T-cell (primary cell): Measurements from ENCODE around the gene POLE4. TPM values are rescaled to one million over a fixed set of nuclear protein-coding genes. Genes with fewer than 3 reads are reported as not detected.

Source experiments
- ATAC-seq, 4 experiments: fragments of 200-7000 bp in 3 of 4; fragments of 150-1000 bp in 1 of 4; cut with Tn5 transposase; replicated peaks in 1 of 4; 1 replicate in 3 of 4; 2 replicates in 1 of 4; pipeline ENCODE4 v1.10.0; 2021; ENCODE audit warnings: moderate library complexity in 3 of 4, mild to moderate bottlenecking in 2 of 4, moderate number of reproducible peaks in 1 of 4
- CTCF ChIA-PET, 2 donors: fragments of 300-600 bp; sonication (Branson Sonifier 250); formaldehyde crosslinking; loops; one replicate each; lab custom pipeline; 2022; ENCODE audit warnings: antibody characterized with exemption in 2 of 2; lab: Charles Lee
- POLR2A ChIA-PET, 2 donors: fragments of 300-600 bp; sonication (Branson Sonifier 250); formaldehyde crosslinking; loops; one replicate each; lab custom pipeline; 2022; ENCODE audit warnings: antibody characterized with exemption in 2 of 2; lab: Charles Lee
- DNase-seq, 35 experiments: peaks; one replicate each; pipeline versions ENCODE4 v3.0.0 to v3.0.0-alpha.2; 2013 to 2023
- H3K27ac ChIP-seq: one replicate; pipeline ENCODE4 v1.5.1; 2013; ENCODE audit warnings: low read length
- H3K27me3 ChIP-seq, 2 experiments: replicated peaks in 1 of 2; 1 replicate in 1 of 2; 2 replicates in 1 of 2; pipeline versions ENCODE4 v1.6.1 to v1.7.0; 2013; ENCODE audit warnings: low read length in 1 of 2, mixed read lengths in 1 of 2; ENCODE audit not compliant: control insufficient read depth in 2 of 2, insufficient read depth in 2 of 2; ENCODE audit errors: extremely low read depth in 1 of 2
- H3K36me3 ChIP-seq, 2 donors: 1 replicate in 1 of 2; 2 replicates in 1 of 2; pipeline versions ENCODE4 v1.6.1 to v1.7.0; 2013; ENCODE audit warnings: low read length in 1 of 2; ENCODE audit not compliant: control insufficient read depth in 2 of 2, insufficient read depth in 1 of 2; ENCODE audit errors: extremely low read depth in 1 of 2
- H3K4me1 ChIP-seq, 2 experiments: 1 replicate in 1 of 2; 2 replicates in 1 of 2; pipeline versions ENCODE4 v1.6.1 to v1.7.0; 2013; ENCODE audit warnings: low read length in 2 of 2, mixed read lengths in 1 of 2; ENCODE audit not compliant: insufficient read depth in 2 of 2, control insufficient read depth in 1 of 2; ENCODE audit errors: extremely low read depth in 1 of 2
- H3K4me3 ChIP-seq, 2 donors: 1 replicate in 1 of 2; 2 replicates in 1 of 2; pipeline versions ENCODE4 v1.5.1 to v1.7.0; 2013; ENCODE audit warnings: mild to moderate bottlenecking in 2 of 2, low read length in 1 of 2, moderate library complexity in 1 of 2; ENCODE audit not compliant: control insufficient read depth in 1 of 2; ENCODE audit errors: extremely low read depth in 1 of 2
- H3K9me3 ChIP-seq: 2 replicates; pipeline ENCODE4 v1.7.0; 2013
- H3K27ac Mint-ChIP-seq, 2 donors: one replicate each; pipeline ENCODE4 v1.8.0; 2020 to 2021; ENCODE audit warnings: mild to moderate bottlenecking in 2 of 2, mixed read lengths in 2 of 2
- H3K27me3 Mint-ChIP-seq, 2 donors: one replicate each; pipeline ENCODE4 v1.8.0; 2021 to 2022; ENCODE audit warnings: mixed read lengths in 2 of 2
- H3K36me3 Mint-ChIP-seq: one replicate; pipeline ENCODE4 v1.8.0; 2021; ENCODE audit warnings: mixed read lengths
- H3K4me1 Mint-ChIP-seq, 3 donors: one replicate each; pipeline ENCODE4 v1.8.0; 2020 to 2022; ENCODE audit warnings: mixed read lengths in 3 of 3, mild to moderate bottlenecking in 1 of 3
- H3K4me3 Mint-ChIP-seq, 3 donors: one replicate each; pipeline ENCODE4 v1.8.0; 2020 to 2022; ENCODE audit warnings: mild to moderate bottlenecking in 3 of 3, mixed read lengths in 3 of 3, moderate library complexity in 3 of 3
- H3K9me3 Mint-ChIP-seq, 3 donors: one replicate each; pipeline ENCODE4 v1.8.0; 2020 to 2022; ENCODE audit warnings: mixed read lengths in 3 of 3
- WGBS: methylation state at CpG from one replicate; pipeline ENCODE4 v1.1.5; 2013; ENCODE audit warnings: missing lambda C conversion rate; ENCODE audit not compliant: insufficient coverage; 5-methylcytosine and 5-hydroxymethylcytosine counted together
- total RNA-seq, 35 experiments: library from RNA in 6 of 35; stranded (reverse) in 6 of 35; fragments of 120-200 nt in 1 of 35; gene quantifications; one replicate each; pipeline versions ENCODE4 v1.2.1 to v1.2.4 and lab custom pipeline; 2013 to 2026

POLE4 gene
- total RNA-seq, 5 donors from 2014 or later (not counting 1 experiment from before 2014, with no cell fraction given), result 41.0 to 51.9 (median 47.6) TPM

GRCh38 chr2:74938264-74938663 is 20.2 kb upstream of the POLE4 start:
- CTCF ChIA-PET, result no interaction called here
- Histone ChIP-seq H3K27me3 (no peaks in the 10 kb centered on the region), H3K4me1 (no peaks in the 10 kb centered on the region), H3K4me3 (no peak overlapping the region), H3K9me3 (no peaks in the 10 kb centered on the region), H3K27ac (no peak overlapping the region), H3K36me3 (no peaks in the 10 kb centered on the region)
- DNase-seq (no peak), ATAC-seq (no peak)
- Mint-ChIP-seq H3K27ac (no peak overlapping the region), H3K4me3 (no peak overlapping the region), H3K36me3 (no peaks in the 10 kb centered on the region), H3K4me1 (no peaks in the 10 kb centered on the region), H3K27me3 (peaks cover 0 to 22% of the 10 kb centered on the region in 2 donors), H3K9me3 (no peaks in the 10 kb centered on the region)
- POLR2A ChIA-PET, result no interaction called here
- 100% methylated on average over 1 of the region's 4 CpGs for WGBS

- H3K27ac ChIP-seq, result no peak overlapping the region
- no peak overlapping the region for H3K27ac Mint-ChIP-seq
- 100% methylated on average over 1 of the region's 7 CpGs for WGBS
- no peaks in the 10 kb centered on the region for H3K9me3 ChIP-seq
- no peaks in the 10 kb centered on the region for H3K36me3 Mint-ChIP-seq
- no peaks in the 10 kb centered on the region for H3K9me3 Mint-ChIP-seq
- no peak overlapping the region for H3K4me3 ChIP-seq
- DNase-seq, result no peak
- H3K4me1 Mint-ChIP-seq, result no peaks in the 10 kb centered on the region
- H3K27me3 Mint-ChIP-seq, result peaks cover 0 to 19% of the 10 kb centered on the region in 2 donors
- no peaks in the 10 kb centered on the region for H3K27me3 ChIP-seq
- ChIA-PET POLR2A (no interaction called here), CTCF (interaction anchor here in 1 of 2 donors (0.7 kb wide), 1 partner anchor 758 kb away, joined by 3 read pairs; no protein-coding TSS in a partner anchor)
- ATAC-seq, result no peak
- H3K36me3 ChIP-seq, result no peaks in the 10 kb centered on the region
- H3K4me1 ChIP-seq, result no peaks in the 10 kb centered on the region
- H3K4me3 Mint-ChIP-seq, result no peak overlapping the region
These were observed 18.3 kb upstream of the POLE4 start for GRCh38 chr2:74939919-74940812.

GRCh38 chr2:74941284-74941683 is 17.2 kb upstream of the POLE4 start:
- H3K27ac Mint-ChIP-seq, result no peak overlapping the region
- Histone ChIP-seq H3K27me3 (no peaks in the 10 kb centered on the region), H3K9me3 (no peaks in the 10 kb centered on the region), H3K36me3 (no peaks in the 10 kb centered on the region), H3K4me3 (no peak overlapping the region), H3K4me1 (no peaks in the 10 kb centered on the region), H3K27ac (no peak overlapping the region)
- H3K4me1 Mint-ChIP-seq, result no peaks in the 10 kb centered on the region
- H3K9me3 Mint-ChIP-seq, result no peaks in the 10 kb centered on the region
- ChIA-PET CTCF (interaction anchor here in 1 of 2 donors (0.5 kb wide), 1 partner anchor 48 kb away, joined by 3 read pairs; no protein-coding TSS in a partner anchor), POLR2A (interaction anchor here in 1 of 2 donors (0.6 kb wide), 1 partner anchor 17 kb away, joined by 3 read pairs; no protein-coding TSS in a partner anchor)
- no peak overlapping the region for H3K4me3 Mint-ChIP-seq
- ATAC-seq (no peak), DNase-seq (no peak)
- no peaks in the 10 kb centered on the region for H3K36me3 Mint-ChIP-seq
- WGBS, result no CpG with 5 or more reads among the region's 3 CpGs
- peaks cover 0 to 16% of the 10 kb centered on the region in 2 donors for H3K27me3 Mint-ChIP-seq

- no peak for ATAC-seq
- no peak overlapping the region for H3K4me3 Mint-ChIP-seq
- ChIA-PET CTCF (interaction anchor here (0.5 kb wide), 2 partner anchors 223 to 484 kb away, joined by 4 to 6 read pairs; no protein-coding TSS in a partner anchor), POLR2A (interaction anchor here in 1 of 2 donors (0.5 kb wide), 1 partner anchor 821 kb away, joined by 5 read pairs; no protein-coding TSS in a partner anchor)
- WGBS, result 100% methylated on average over 1 of the region's 5 CpGs
- Histone ChIP-seq H3K36me3 (no peaks in the 10 kb centered on the region), H3K27ac (no peak overlapping the region), H3K4me1 (no peaks in the 10 kb centered on the region), H3K27me3 (no peaks in the 10 kb centered on the region), H3K9me3 (no peaks in the 10 kb centered on the region), H3K4me3 (no peak overlapping the region)
- H3K36me3 Mint-ChIP-seq, result no peaks in the 10 kb centered on the region
- H3K4me1 Mint-ChIP-seq, result no peaks in the 10 kb centered on the region
- no peak overlapping the region for H3K27ac Mint-ChIP-seq
- DNase-seq, result no peak
- peaks cover 0 to 9% of the 10 kb centered on the region in 2 donors for H3K27me3 Mint-ChIP-seq
- H3K9me3 Mint-ChIP-seq, result no peaks in the 10 kb centered on the region
These were observed 16.2 kb upstream of the POLE4 start for GRCh38 chr2:74942263-74942662.

GRCh38 chr2:74944987-74945787 is 13.3 kb upstream of the POLE4 start:
- H3K4me1 Mint-ChIP-seq, result no peaks in the 10 kb centered on the region
- H3K9me3 Mint-ChIP-seq, result peaks cover 0 to 11% (median 0%) of the 10 kb centered on the region in 3 donors
- Histone ChIP-seq H3K4me1 (no peaks in the 10 kb centered on the region), H3K27ac (no peak overlapping the region), H3K36me3 (no peaks in the 10 kb centered on the region), H3K9me3 (no peaks in the 10 kb centered on the region), H3K27me3 (peaks cover 0 to 3% of the 10 kb centered on the region in 2 experiments), H3K4me3 (no peak overlapping the region)
- H3K4me3 Mint-ChIP-seq, result no peak overlapping the region
- DNase-seq (no peak), ATAC-seq (no peak)
- no peaks in the 10 kb centered on the region for H3K36me3 Mint-ChIP-seq
- no peak overlapping the region for H3K27ac Mint-ChIP-seq
- POLR2A ChIA-PET, result no interaction called here
- 100% methylated on average over 2 of the region's 4 CpGs for WGBS
- H3K27me3 Mint-ChIP-seq, result peaks cover 4 to 9% of the 10 kb centered on the region in 2 donors
- CTCF ChIA-PET, result interaction anchor here in 1 of 2 donors (1.0 kb wide), 1 partner anchor 107 kb away, joined by 3 read pairs; no protein-coding TSS in a partner anchor

- ChIA-PET POLR2A (no interaction called here), CTCF (no interaction called here)
- H3K27ac Mint-ChIP-seq, result no peak overlapping the region
- Histone ChIP-seq H3K27ac (no peak overlapping the region), H3K36me3 (no peaks in the 10 kb centered on the region), H3K9me3 (peaks cover 2% of the 10 kb centered on the region), H3K4me1 (no peaks in the 10 kb centered on the region), H3K27me3 (peaks cover 0 to 3% of the 10 kb centered on the region in 2 experiments), H3K4me3 (no peak overlapping the region)
- no peaks in the 10 kb centered on the region for H3K36me3 Mint-ChIP-seq
- WGBS, result 80% methylated on average over 1 of the region's 1 CpG
- peaks cover 0 to 11% (median 0%) of the 10 kb centered on the region in 3 donors for H3K9me3 Mint-ChIP-seq
- ATAC-seq (no peak), DNase-seq (no peak)
- H3K4me1 Mint-ChIP-seq, result no peaks in the 10 kb centered on the region
- no peak overlapping the region for H3K4me3 Mint-ChIP-seq
- peaks cover 4 to 9% of the 10 kb centered on the region in 2 donors for H3K27me3 Mint-ChIP-seq
These were observed 12.6 kb upstream of the POLE4 start for GRCh38 chr2:74945788-74946331.
